HG03565 (cell line): ENCODE measurements around the gene C19orf38.

Source experiments
- ATAC-seq: cut with Tn5 transposase; IDR thresholded peaks from one replicate; pipeline ENCODE4 v1.9.1; 2021; ENCODE audit warnings: mild to moderate bottlenecking, moderate library complexity; ENCODE audit not compliant: unreplicated experiment

C19orf38 gene

GRCh38 chr19:10848230-10848856 lies at the start of gene C19orf38:
TSS of gene C19orf38 (plus strand) at chr19:10848415. CDS start at chr19:10848509, 94 bp downstream.
- ATAC-seq = no peak

GRCh38 chr19:10800488-10800887 lies 47.7 kb upstream of the C19orf38 start:
- ATAC-seq = no peak

- ATAC-seq = no peak
Observed at GRCh38 chr19:10802479-10802878, 45.7 kb upstream of the C19orf38 start.

- ATAC-seq = no peak
Observed at GRCh38 chr19:10803252-10803651, 45.0 kb upstream of the C19orf38 start.

GRCh38 chr19:10805065-10805757 lies 43.0 kb upstream of the C19orf38 start:
- no peak for ATAC-seq

- no peak for ATAC-seq
Observed at GRCh38 chr19:10805758-10806247, 42.4 kb upstream of the C19orf38 start.

- no peak for ATAC-seq
Observed at GRCh38 chr19:10808937-10809649, 39.1 kb upstream of the C19orf38 start.

- no peak for ATAC-seq
Observed at GRCh38 chr19:10809651-10810285, 38.4 kb upstream of the C19orf38 start.

GRCh38 chr19:10811391-10812111 lies 36.7 kb upstream of the C19orf38 start:
- ATAC-seq = no peak

- ATAC-seq = no peak
Observed at GRCh38 chr19:10812196-10812595, 36.0 kb upstream of the C19orf38 start.

- no peak for ATAC-seq
Observed at GRCh38 chr19:10812902-10813404, 35.3 kb upstream of the C19orf38 start.

GRCh38 chr19:10815007-10815536 lies 33.1 kb upstream of the C19orf38 start:
- no peak for ATAC-seq

- ATAC-seq = no peak
Observed at GRCh38 chr19:10815969-10816644, 32.1 kb upstream of the C19orf38 start.

GRCh38 chr19:10816691-10817090 lies 31.5 kb upstream of the C19orf38 start:
- no peak for ATAC-seq

- ATAC-seq = no peak
Observed at GRCh38 chr19:10817291-10818038, 30.8 kb upstream of the C19orf38 start.

GRCh38 chr19:10818301-10819123 lies 29.7 kb upstream of the C19orf38 start:
- no peak for ATAC-seq

- no peak for ATAC-seq
Observed at GRCh38 chr19:10819124-10820060, 28.8 kb upstream of the C19orf38 start.
